Adrenal gland (tissue), 5 donors: ENCODE data around the gene TM7SF2.

Experiments used
- POLR2A ChIP-seq, 2 donors: fragments of 450-650 bp; IDR thresholded peaks; one replicate each; pipeline ENCODE4 v1.6.1; 2017; ENCODE audit warnings: antibody characterized with exemption in 2 of 2, mild to moderate bottlenecking in 2 of 2, moderate library complexity in 1 of 2
- TF ChIP-seq, protein P1 (sequence below), 6 experiments: fragments of 450-650 bp in 4 of 6; fragments of 200-600 bp in 2 of 6; sonication (generic) in 1 of 6; IDR thresholded peaks; 1 replicate in 5 of 6; 2 replicates in 1 of 6; pipeline versions ENCODE4 v1.5.1 to v1.8.0; 2016 to 2021; ENCODE audit warnings: antibody characterized with exemption in 6 of 6, mild to moderate bottlenecking in 2 of 6, moderate library complexity in 1 of 6
- donor health status: DM: no; HTN: no; CAD: no.

DNA sequence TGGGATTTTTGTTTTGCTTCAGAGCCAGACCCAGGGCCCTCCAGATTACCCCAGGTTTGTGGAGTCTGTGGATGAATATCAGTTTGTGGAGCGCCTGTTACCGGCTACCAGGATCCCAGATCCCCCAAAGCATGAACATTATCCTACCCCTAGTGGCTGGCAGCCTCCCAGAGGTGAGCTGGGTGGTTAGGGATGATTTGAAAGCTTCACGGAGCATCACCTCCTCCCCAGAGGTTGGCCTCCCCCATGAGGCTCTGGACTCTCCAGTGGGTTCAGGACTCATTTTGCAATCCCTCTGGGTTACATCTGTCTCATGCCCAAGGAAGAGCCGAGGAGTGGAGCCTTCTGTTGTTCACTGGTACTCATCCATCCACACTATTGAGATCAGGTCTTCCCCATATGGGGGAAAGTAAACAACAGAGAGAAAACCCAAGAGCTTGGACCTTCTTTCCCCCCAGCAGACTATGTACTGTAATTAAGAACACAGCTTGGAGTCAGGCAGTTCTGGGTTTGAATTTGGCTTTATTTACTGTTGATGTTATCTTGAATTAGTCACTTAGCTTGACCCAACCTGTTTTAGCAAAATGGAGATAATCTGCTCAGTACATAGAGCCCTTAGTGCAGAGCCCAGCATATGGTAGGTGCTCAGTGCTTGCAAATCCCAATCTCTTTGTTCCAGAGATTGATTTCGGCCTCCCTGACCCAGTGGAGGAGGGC lies 13.0 kb downstream of the TM7SF2 start:
- TF ChIP-seq, protein P1, sequence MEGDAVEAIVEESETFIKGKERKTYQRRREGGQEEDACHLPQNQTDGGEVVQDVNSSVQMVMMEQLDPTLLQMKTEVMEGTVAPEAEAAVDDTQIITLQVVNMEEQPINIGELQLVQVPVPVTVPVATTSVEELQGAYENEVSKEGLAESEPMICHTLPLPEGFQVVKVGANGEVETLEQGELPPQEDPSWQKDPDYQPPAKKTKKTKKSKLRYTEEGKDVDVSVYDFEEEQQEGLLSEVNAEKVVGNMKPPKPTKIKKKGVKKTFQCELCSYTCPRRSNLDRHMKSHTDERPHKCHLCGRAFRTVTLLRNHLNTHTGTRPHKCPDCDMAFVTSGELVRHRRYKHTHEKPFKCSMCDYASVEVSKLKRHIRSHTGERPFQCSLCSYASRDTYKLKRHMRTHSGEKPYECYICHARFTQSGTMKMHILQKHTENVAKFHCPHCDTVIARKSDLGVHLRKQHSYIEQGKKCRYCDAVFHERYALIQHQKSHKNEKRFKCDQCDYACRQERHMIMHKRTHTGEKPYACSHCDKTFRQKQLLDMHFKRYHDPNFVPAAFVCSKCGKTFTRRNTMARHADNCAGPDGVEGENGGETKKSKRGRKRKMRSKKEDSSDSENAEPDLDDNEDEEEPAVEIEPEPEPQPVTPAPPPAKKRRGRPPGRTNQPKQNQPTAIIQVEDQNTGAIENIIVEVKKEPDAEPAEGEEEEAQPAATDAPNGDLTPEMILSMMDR (IDR thresholded peaks at IDR 0.05) = no peak
- no peak for TF ChIP-seq POLR2A (IDR thresholded peaks at IDR 0.05)
